Right renal cortex interstitium (tissue), 3 donors: ENCODE results near the gene GLI1. TPM values are rescaled to one million over a fixed set of nuclear protein-coding genes. Genes with fewer than 3 reads are reported as not detected.

Source experiments
- DNase-seq, 3 donors: peaks; one replicate each; pipeline ENCODE4 v3.0.0-alpha.2; 2013; ENCODE audit warnings: low read depth in 3 of 3, low spot score in 2 of 3
- polyA plus RNA-seq, 3 donors: library from polyadenylated mRNA; unstranded; fragments of 120-200 nt; gene quantifications; one replicate each; pipeline ENCODE4 v1.2.1, GENCODE V29; 2013; ENCODE audit not compliant: insufficient read length in 3 of 3

Gene GLI1
- polyA plus RNA-seq, 3 donors = 15.9 to 18.8 (median 16.5) TPM

GRCh38 chr12:57473886-57474285, 14.3 kb downstream of the GLI1 start:
- no peak for DNase-seq

- no peak for DNase-seq
Observed at GRCh38 chr12:57474430-57474829, 14.8 kb downstream of the GLI1 start.

- DNase-seq = no peak
Observed at GRCh38 chr12:57474862-57475261, 15.3 kb downstream of the GLI1 start.

GRCh38 chr12:57475271-57476161, 15.9 kb downstream of the GLI1 start:
- DNase-seq = no peak

- DNase-seq = no peak
Observed at GRCh38 chr12:57476162-57476992, 16.8 kb downstream of the GLI1 start.

- no peak for DNase-seq
Observed at GRCh38 chr12:57476993-57477709, 17.6 kb downstream of the GLI1 start.

- no peak for DNase-seq
Observed at GRCh38 chr12:57477710-57478681, 18.4 kb downstream of the GLI1 start.

- DNase-seq = no peak
Observed at GRCh38 chr12:57479043-57479375, 19.4 kb downstream of the GLI1 start.

GRCh38 chr12:57479376-57480115, 20.0 kb downstream of the GLI1 start, which contains the start of gene ARHGAP9:
TSS of gene ARHGAP9 (minus strand) at chr12:57479866. CDS start at chr12:57479406, 460 bp downstream.
- no peak for DNase-seq

GRCh38 chr12:57481671-57482070, 22.1 kb downstream of the GLI1 start:
- DNase-seq = no peak

GRCh38 chr12:57483466-57483865, 23.9 kb downstream of the GLI1 start:
- DNase-seq = no peak

- DNase-seq = no peak
Observed at GRCh38 chr12:57485695-57486094, 26.1 kb downstream of the GLI1 start.

GRCh38 chr12:57487055-57487596, 27.5 kb downstream of the GLI1 start:
- no peak for DNase-seq

- peak; percentile 89 to 92 (median 91) for DNase-seq
Observed at GRCh38 chr12:57487597-57488401, 28.2 kb downstream of the GLI1 start, which contains the start of gene MARS1. TSS of gene MARS1 (plus strand) at chr12:57488068. CDS start at chr12:57488091, 23 bp downstream.

GRCh38 chr12:57488402-57489156, 29.0 kb downstream of the GLI1 start:
- DNase-seq = no peak

GRCh38 chr12:57489157-57489641, 29.6 kb downstream of the GLI1 start:
- no peak for DNase-seq

GRCh38 chr12:57490126-57490525, 30.5 kb downstream of the GLI1 start:
- DNase-seq = no peak
